ENCODE results near the gene R3HDM1.
A peak's percentile ranks its signal among the peaks of the same experiment; 100 is the strongest.

R3HDM1 gene

GRCh38 chr2:135732561-135732960 is 201.3 kb downstream of the R3HDM1 start:
- TF ChIP-seq, protein P1, sequence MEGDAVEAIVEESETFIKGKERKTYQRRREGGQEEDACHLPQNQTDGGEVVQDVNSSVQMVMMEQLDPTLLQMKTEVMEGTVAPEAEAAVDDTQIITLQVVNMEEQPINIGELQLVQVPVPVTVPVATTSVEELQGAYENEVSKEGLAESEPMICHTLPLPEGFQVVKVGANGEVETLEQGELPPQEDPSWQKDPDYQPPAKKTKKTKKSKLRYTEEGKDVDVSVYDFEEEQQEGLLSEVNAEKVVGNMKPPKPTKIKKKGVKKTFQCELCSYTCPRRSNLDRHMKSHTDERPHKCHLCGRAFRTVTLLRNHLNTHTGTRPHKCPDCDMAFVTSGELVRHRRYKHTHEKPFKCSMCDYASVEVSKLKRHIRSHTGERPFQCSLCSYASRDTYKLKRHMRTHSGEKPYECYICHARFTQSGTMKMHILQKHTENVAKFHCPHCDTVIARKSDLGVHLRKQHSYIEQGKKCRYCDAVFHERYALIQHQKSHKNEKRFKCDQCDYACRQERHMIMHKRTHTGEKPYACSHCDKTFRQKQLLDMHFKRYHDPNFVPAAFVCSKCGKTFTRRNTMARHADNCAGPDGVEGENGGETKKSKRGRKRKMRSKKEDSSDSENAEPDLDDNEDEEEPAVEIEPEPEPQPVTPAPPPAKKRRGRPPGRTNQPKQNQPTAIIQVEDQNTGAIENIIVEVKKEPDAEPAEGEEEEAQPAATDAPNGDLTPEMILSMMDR (IDR thresholded peaks at IDR 0.05; ENCODE audit: low read depth, low read length, missing control alignments): no peak
- no peak overlapping the region for H3K4me3 ChIP-seq (ENCODE audit: low read depth, low read length)
- no peak for DNase-seq (ENCODE audit: low read depth)

DNA sequence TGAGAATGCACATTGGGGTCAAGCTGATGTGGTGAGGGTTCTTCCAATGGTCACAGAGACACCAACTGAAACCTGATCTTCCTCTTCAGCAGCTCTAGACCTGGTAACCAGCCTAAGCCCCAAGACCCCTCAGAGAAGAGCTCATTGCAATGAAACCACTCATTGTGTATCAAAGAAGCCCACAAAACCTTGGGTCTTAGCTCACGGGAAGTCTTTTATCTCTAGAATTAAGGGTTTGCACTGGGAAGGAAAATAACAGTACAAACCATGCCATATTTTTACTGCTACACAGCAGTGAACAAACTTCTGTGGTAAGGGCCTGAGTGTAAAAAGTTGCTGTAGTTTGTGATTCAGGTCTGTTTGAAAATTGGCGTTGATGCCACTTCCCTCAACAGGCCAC is 201.8 kb downstream of the R3HDM1 start:
- no peak overlapping the region for H3K4me3 ChIP-seq (ENCODE audit: low read depth, low read length)
- TF ChIP-seq, protein P1 (IDR thresholded peaks at IDR 0.05; ENCODE audit: low read depth, low read length, missing control alignments): no peak
- DNase-seq (ENCODE audit: low read depth): no peak

GRCh38 chr2:135736546-135736945 is 205.3 kb downstream of the R3HDM1 start:
- no peak overlapping the region for H3K4me3 ChIP-seq (ENCODE audit: low read depth, low read length)
- no peak for DNase-seq (ENCODE audit: low read depth)
- TF ChIP-seq, protein P1 (IDR thresholded peaks at IDR 0.05; ENCODE audit: low read depth, low read length, missing control alignments): no peak

- H3K4me3 ChIP-seq (ENCODE audit: low read depth, low read length): no peak overlapping the region
- DNase-seq (ENCODE audit: low read depth): no peak
- TF ChIP-seq, protein P1 (IDR thresholded peaks at IDR 0.05; ENCODE audit: low read depth, low read length, missing control alignments): no peak
These were observed 208.9 kb downstream of the R3HDM1 start for GRCh38 chr2:135740206-135740605.

GRCh38 chr2:135741043-135741394 is 209.7 kb downstream of the R3HDM1 start:
- TF ChIP-seq, protein P1 (IDR thresholded peaks at IDR 0.05; ENCODE audit: low read depth, low read length, missing control alignments): no peak
- H3K4me3 ChIP-seq (ENCODE audit: low read depth, low read length): no peak overlapping the region
- DNase-seq (ENCODE audit: low read depth): no peak

DNA sequence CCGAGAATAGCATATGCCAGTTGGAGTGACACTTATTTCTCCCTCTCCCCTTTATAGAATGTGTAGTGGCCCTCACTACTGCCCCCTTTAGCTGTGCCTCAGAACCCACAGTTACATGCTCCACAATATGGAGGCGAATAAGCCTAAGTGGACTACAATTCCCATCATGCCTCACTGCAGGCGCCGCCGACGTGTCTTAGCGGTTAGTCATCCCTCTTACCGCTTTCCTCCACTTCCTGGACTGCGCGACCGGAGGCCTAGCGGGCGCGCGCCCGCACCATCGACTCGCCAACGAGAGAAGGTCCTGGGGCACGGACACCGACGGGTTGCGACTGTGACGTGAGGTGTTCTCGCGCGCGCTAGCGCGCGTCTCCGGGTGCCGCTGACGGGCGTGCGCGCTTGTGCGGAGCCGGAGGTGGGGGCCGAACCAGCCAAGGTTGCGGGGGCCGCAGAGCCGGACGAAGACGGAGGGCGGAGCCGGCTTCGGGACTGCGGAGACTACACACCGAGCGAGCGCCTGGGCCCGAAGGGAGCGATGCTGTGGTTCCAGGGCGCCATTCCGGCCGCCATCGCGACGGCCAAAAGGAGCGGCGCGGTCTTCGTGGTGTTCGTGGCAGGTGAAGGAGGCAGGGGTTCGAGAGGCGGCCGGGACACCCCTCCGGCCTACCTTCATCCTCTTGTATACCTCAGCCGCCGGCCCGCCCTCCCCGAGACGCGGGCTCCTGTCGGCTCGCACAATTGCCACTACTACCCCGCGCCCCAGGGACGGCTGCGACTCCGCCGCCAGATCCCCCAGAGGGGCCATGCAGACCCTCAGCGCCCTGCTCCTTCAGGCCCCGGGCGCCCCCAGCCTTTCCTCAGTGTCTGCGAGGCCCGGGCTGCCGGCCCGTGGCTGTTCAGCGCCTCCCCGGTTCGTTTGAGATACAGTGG is 210.4 kb downstream of the R3HDM1 start, which contains the start of gene UBXN4:
UBXN4 (plus strand) TSS at position 461 of the 930 bp plus-strand sequence; CDS start at position 536, 75 bp downstream.
- peak; percentile 98 for DNase-seq (ENCODE audit: low read depth)
- peak within 1 kb of the TSS; percentile 88 for H3K4me3 ChIP-seq (ENCODE audit: low read depth, low read length)
- TF ChIP-seq, protein P1 (IDR thresholded peaks at IDR 0.05; ENCODE audit: low read depth, low read length, missing control alignments): peak; percentile 73
